ENCODE results near the gene MYOCD.

The MYOCD gene

GRCh38 chr17:12642034-12642433 lies 23.7 kb upstream of the MYOCD start:
- DNase-seq = no peak

- no peak for DNase-seq
Observed at GRCh38 chr17:12643822-12644221, 21.9 kb upstream of the MYOCD start.

- no peak for DNase-seq
Observed at GRCh38 chr17:12644623-12645022, 21.1 kb upstream of the MYOCD start.

- DNase-seq = no peak
Observed at GRCh38 chr17:12646761-12647422, 18.8 kb upstream of the MYOCD start.

GRCh38 chr17:12648498-12648897 lies 17.2 kb upstream of the MYOCD start:
- DNase-seq = no peak

GRCh38 chr17:12655936-12656335 lies 9.8 kb upstream of the MYOCD start:
- no peak for DNase-seq

GRCh38 chr17:12656354-12656753 lies 9.3 kb upstream of the MYOCD start:
- DNase-seq = no peak

- DNase-seq = no peak
Observed at GRCh38 chr17:12659500-12659899, 6.2 kb upstream of the MYOCD start.

- no peak for DNase-seq
Observed at GRCh38 chr17:12664252-12664651, 1.4 kb upstream of the MYOCD start.

GRCh38 chr17:12664894-12665262 lies 812 bp upstream of the MYOCD start:
- DNase-seq = no peak

GRCh38 chr17:12666718-12667117 lies 1.0 kb downstream of the MYOCD start:
- DNase-seq = no peak

- DNase-seq = no peak
Observed at GRCh38 chr17:12667299-12667958, 1.7 kb downstream of the MYOCD start.

GRCh38 chr17:12671906-12672305 lies 6.2 kb downstream of the MYOCD start:
- DNase-seq = no peak

- DNase-seq = no peak
Observed at GRCh38 chr17:12672947-12673346, 7.3 kb downstream of the MYOCD start.

- DNase-seq = no peak
Observed at GRCh38 chr17:12673788-12674187, 8.1 kb downstream of the MYOCD start.

- no peak for DNase-seq
Observed at GRCh38 chr17:12680407-12680897, 14.8 kb downstream of the MYOCD start.

GRCh38 chr17:12680993-12681392 lies 15.3 kb downstream of the MYOCD start:
- DNase-seq = no peak

- no peak for DNase-seq
Observed at GRCh38 chr17:12683299-12683698, 17.6 kb downstream of the MYOCD start.

- DNase-seq = no peak
Observed at GRCh38 chr17:12686486-12686885, 20.8 kb downstream of the MYOCD start.

GRCh38 chr17:12688382-12688781 lies 22.7 kb downstream of the MYOCD start:
- no peak for DNase-seq

- no peak for DNase-seq
Observed at GRCh38 chr17:12691173-12691572, 25.5 kb downstream of the MYOCD start.

- DNase-seq = no peak
Observed at GRCh38 chr17:12693640-12694039, 27.9 kb downstream of the MYOCD start.

GRCh38 chr17:12706070-12706469 lies 40.4 kb downstream of the MYOCD start:
- no peak for DNase-seq

GRCh38 chr17:12709063-12709462 lies 43.4 kb downstream of the MYOCD start:
- no peak for DNase-seq

- no peak for DNase-seq
Observed at GRCh38 chr17:12712415-12712814, 46.7 kb downstream of the MYOCD start.

Measured in NCI-H2081 treated with DMSO at 0.1 percent for 48 hours (cell line).